Panc1 (cell line): Measurements from ENCODE around the gene MMP26. TPM values are rescaled to one million over a fixed set of nuclear protein-coding genes. Genes with fewer than 3 reads are reported as not detected.

Experiments used
- ATAC-seq: fragments of 200-7000 bp; cut with Tn5 transposase; 2 replicates; pipeline ENCODE4 v1.9.1; 2020; ENCODE audit warnings: mild to moderate bottlenecking, moderate library complexity
- BruUV-seq: library from RNA; stranded (reverse); fragments of 400-500 nt; replicated peaks from 2 replicates; lab custom pipeline; 2021; lab: Mats Ljungman, UMichigan
- CTCF ChIA-PET: fragments of 300-600 bp; sonication (Branson Sonifier 250); formaldehyde crosslinking; loops from one replicate; lab custom pipeline; 2022; ENCODE audit warnings: antibody characterized with exemption; lab: Charles Lee
- POLR2A ChIA-PET: fragments of 300-600 bp; sonication (Branson Sonifier 250); formaldehyde crosslinking; loops from one replicate; lab custom pipeline; 2022; ENCODE audit warnings: antibody characterized with exemption; lab: Charles Lee
- DNase-seq: peaks from one replicate; pipeline ENCODE4 v3.0.0-alpha.2; 2010; ENCODE audit warnings: low read depth, low spot score
- H3K27ac ChIP-seq: 2 replicates; pipeline ENCODE4 v1.5.1; 2011; ENCODE audit warnings: mild to moderate bottlenecking, low read length, inconsistent platforms
- H3K27me3 ChIP-seq: fragments of 200-500 bp; sonication (Bioruptor generic); 2 replicates; pipeline ENCODE4 v1.6.0; 2014; ENCODE audit warnings: low read length, inconsistent platforms; ENCODE audit not compliant: control insufficient read depth, insufficient read depth
- H3K36me3 ChIP-seq: fragments of 200-500 bp; sonication (Bioruptor generic); 2 replicates; pipeline ENCODE4 v1.5.1; 2014; ENCODE audit warnings: inconsistent platforms, mild to moderate bottlenecking, low read length, moderate library complexity; ENCODE audit not compliant: control insufficient read depth, insufficient read depth
- H3K4me1 ChIP-seq: 2 replicates; pipeline ENCODE4 v1.5.1; 2011; ENCODE audit warnings: inconsistent platforms, mild to moderate bottlenecking, low read length, moderate library complexity; ENCODE audit not compliant: control insufficient read depth, insufficient read depth
- H3K4me3 ChIP-seq, 2 experiments: 2 replicates each; pipeline ENCODE4 v1.5.1; 2011 to 2012; ENCODE audit warnings: low read depth in 2 of 2, low read length in 2 of 2, mild to moderate bottlenecking in 2 of 2, inconsistent platforms in 1 of 2, moderate library complexity in 1 of 2
- H3K9me3 ChIP-seq: fragments of 200-500 bp; sonication (Bioruptor generic); 2 replicates; pipeline ENCODE4 v1.5.1; 2014; ENCODE audit warnings: low read depth, mild to moderate bottlenecking, inconsistent platforms, low read length, moderate library complexity; ENCODE audit not compliant: control insufficient read depth, insufficient read depth
- CTCF ChIP-seq: fragments of 450-650 bp; IDR thresholded peaks from 2 replicates; pipeline ENCODE4 v1.5.1; 2017; ENCODE audit warnings: mild to moderate bottlenecking
- POLR2AphosphoS5 ChIP-seq: IDR thresholded peaks from 2 replicates; pipeline ENCODE4 v1.6.1; 2012; ENCODE audit warnings: mild to moderate bottlenecking, low read depth, low read length, moderate library complexity
- REST ChIP-seq, 2 experiments: IDR thresholded peaks; 2 replicates each; pipeline ENCODE4 v1.6.1; 2011 to 2012; ENCODE audit warnings: low read depth in 2 of 2, control low read depth in 1 of 2, low read length in 1 of 2, mild to moderate bottlenecking in 1 of 2, moderate library complexity in 1 of 2; ENCODE audit not compliant: insufficient read depth in 1 of 2
- SIN3A ChIP-seq: IDR thresholded peaks from 2 replicates; pipeline ENCODE4 v1.6.1; 2012; ENCODE audit warnings: low read depth, mild to moderate bottlenecking, low read length, moderate library complexity, borderline replicate concordance; ENCODE audit not compliant: insufficient read depth
- TCF7L2 ChIP-seq: IDR thresholded peaks from 2 replicates; pipeline ENCODE4 v1.6.1; 2011; ENCODE audit warnings: mild to moderate bottlenecking, low read depth, low read length, inconsistent platforms
- in situ Hi-C: cut with HindIII; loops from 2 replicates; pipeline ENCODE4 v1.10.0; 2016; ENCODE audit warnings: low sequenced_read_pairs, low pct_unique_long_range_greater_than_20kb
- intact Hi-C: fragments of 100-400 bp; cut with micrococcal nuclease; formaldehyde crosslinking; loops from one replicate; pipeline ENCODE4 v1.10.0; 2022; ENCODE audit not compliant: unreplicated experiment
- total RNA-seq: library from RNA; stranded (reverse); gene quantifications from one replicate; pipeline ENCODE4 v1.2.1, GENCODE V29; 2021; ENCODE audit not compliant: unreplicated experiment

Gene MMP26
- total RNA-seq, 1 experiment from 2014 or later = not detected

GRCh38 chr11:4680341-4680740, 24.2 kb upstream of the MMP26 start:
- DNase-seq (no peak), ATAC-seq (no peak)
- Histone ChIP-seq H3K4me3 (no peak overlapping the region), H3K27me3 (no peaks in the 10 kb centered on the region), H3K4me1 (no peaks in the 10 kb centered on the region), H3K36me3 (no peaks in the 10 kb centered on the region), H3K27ac (no peak overlapping the region), H3K9me3 (no peaks in the 10 kb centered on the region)
- TF ChIP-seq REST (IDR thresholded peaks at IDR 0.05; ENCODE audit: insufficient read depth in 1 of 2, low read depth in 2 of 2, low read length in 1 of 2) (no peak), POLR2AphosphoS5 (no peak), TCF7L2 (no peak), SIN3A (no peak), CTCF (no peak)
- ChIA-PET POLR2A (no interaction called here), CTCF (no interaction called here)
- intact Hi-C loops (no loop called here), in situ Hi-C loops (no loop called here)
- BruUV-seq = no TSS peak

GRCh38 chr11:4682623-4683419, 21.8 kb upstream of the MMP26 start:
- H3K36me3 ChIP-seq = no peaks in the 10 kb centered on the region
- H3K4me3 ChIP-seq = no peak overlapping the region
- ATAC-seq = no peak
- BruUV-seq = no TSS peak
- ChIA-PET CTCF (no interaction called here), POLR2A (no interaction called here)
- H3K27ac ChIP-seq = no peak overlapping the region
- TF ChIP-seq SIN3A = no peak
- no peak for TF ChIP-seq POLR2AphosphoS5
- no peak for TF ChIP-seq REST (IDR thresholded peaks at IDR 0.05; ENCODE audit: insufficient read depth in 1 of 2, low read depth in 2 of 2, low read length in 1 of 2)
- no peak for TF ChIP-seq CTCF
- TF ChIP-seq TCF7L2 = no peak
- no peaks in the 10 kb centered on the region for H3K9me3 ChIP-seq
- intact Hi-C loops (no loop called here), in situ Hi-C loops (no loop called here)
- DNase-seq = no peak
- no peaks in the 10 kb centered on the region for H3K4me1 ChIP-seq
- H3K27me3 ChIP-seq = no peaks in the 10 kb centered on the region
